ENCODE data around the gene EDEM1. TPM values are rescaled to one million over a fixed set of nuclear protein-coding genes. Genes with fewer than 3 reads are reported as not detected.

The EDEM1 gene
- total and polyA plus RNA-seq, 2 experiments from 2014 or later = 5.0 to 51.6 TPM

GRCh38 chr3:5218815-5219214 lies 31.3 kb downstream of the EDEM1 start:
- Histone ChIP-seq H3K4me1 (ENCODE audit: low read depth) (no peaks in the 10 kb centered on the region), H3K27ac (no peak overlapping the region), H3K27me3 (no peaks in the 10 kb centered on the region), H3K4me3 (no peak overlapping the region), H3K36me3 (peaks cover 16% of the 10 kb centered on the region), H3K9me3 (ENCODE audit: low read depth) (no peaks in the 10 kb centered on the region)
- no peak for DNase-seq (ENCODE audit: low read depth in 1 of 2, low spot score in 1 of 2)
- TF ChIP-seq CTCF (IDR thresholded peaks at IDR 0.05; ENCODE audit: low read depth, low read length) = no peak

GRCh38 chr3:5219216-5219615 lies 31.7 kb downstream of the EDEM1 start:
- Histone ChIP-seq H3K27me3 (no peaks in the 10 kb centered on the region), H3K36me3 (peaks cover 15% of the 10 kb centered on the region), H3K9me3 (ENCODE audit: low read depth) (no peaks in the 10 kb centered on the region), H3K4me1 (ENCODE audit: low read depth) (no peaks in the 10 kb centered on the region), H3K27ac (no peak overlapping the region), H3K4me3 (no peak overlapping the region)
- no peak for TF ChIP-seq CTCF (IDR thresholded peaks at IDR 0.05; ENCODE audit: low read depth, low read length)
- DNase-seq (ENCODE audit: low read depth in 1 of 2, low spot score in 1 of 2) = no peak

GRCh38 chr3:5220193-5220592 lies 32.7 kb downstream of the EDEM1 start:
- TF ChIP-seq CTCF (IDR thresholded peaks at IDR 0.05; ENCODE audit: low read depth, low read length) = no peak

GRCh38 chr3:5220667-5221431 lies 33.3 kb downstream of the EDEM1 start:
- Histone ChIP-seq H3K9me3 (ENCODE audit: low read depth) (no peaks in the 10 kb centered on the region), H3K27me3 (no peaks in the 10 kb centered on the region), H3K4me1 (ENCODE audit: low read depth) (no peaks in the 10 kb centered on the region), H3K27ac (no peak overlapping the region), H3K36me3 (peaks cover 12% of the 10 kb centered on the region), H3K4me3 (no peak overlapping the region)
- no peak for DNase-seq (ENCODE audit: low read depth in 1 of 2, low spot score in 1 of 2)
- no peak for TF ChIP-seq CTCF (IDR thresholded peaks at IDR 0.05; ENCODE audit: low read depth, low read length)

More at GRCh38 chr3:5220193-5220592, 32.7 kb downstream of the EDEM1 start:
- H3K9me3 ChIP-seq (ENCODE audit: low read depth) = no peaks in the 10 kb centered on the region
- H3K4me1 ChIP-seq (ENCODE audit: low read depth) = no peaks in the 10 kb centered on the region
- H3K27me3 ChIP-seq = no peaks in the 10 kb centered on the region
- H3K36me3 ChIP-seq = peaks cover 15% of the 10 kb centered on the region
- no peak overlapping the region for H3K4me3 ChIP-seq
- DNase-seq (ENCODE audit: low read depth in 1 of 2, low spot score in 1 of 2) = no peak
- no peak overlapping the region for H3K27ac ChIP-seq

- DNase-seq (ENCODE audit: low read depth in 1 of 2, low spot score in 1 of 2) = no peak
- no peak for TF ChIP-seq CTCF (IDR thresholded peaks at IDR 0.05; ENCODE audit: low read depth, low read length)
- no peak overlapping the region for H3K4me3 ChIP-seq
- peaks cover 10% of the 10 kb centered on the region for H3K36me3 ChIP-seq
- H3K4me1 ChIP-seq (ENCODE audit: low read depth) = no peaks in the 10 kb centered on the region
- H3K27ac ChIP-seq = no peak overlapping the region
- H3K27me3 ChIP-seq = no peaks in the 10 kb centered on the region
- H3K9me3 ChIP-seq (ENCODE audit: low read depth) = no peaks in the 10 kb centered on the region
Observed at GRCh38 chr3:5221701-5222100, 34.2 kb downstream of the EDEM1 start.
